Uterus (tissue), 4 donors: Measurements from ENCODE around the gene DPH6. TPM values are rescaled to one million over a fixed set of nuclear protein-coding genes. Genes with fewer than 3 reads are reported as not detected.
"Not testable (repeated sequence)": the region's sequence is repeated elsewhere in the genome, so short reads cannot be mapped to it uniquely, and the experiment has no call there.

Experiments
- DNase-seq, 2 donors: peaks; one replicate each; pipeline ENCODE4 v3.0.0-alpha.2; 2019 to 2020
- H3K27ac ChIP-seq, 2 donors: fragments of 200-600 bp; sonication (generic); 1 replicate in 1 of 2; 2 replicates in 1 of 2; pipeline ENCODE4 v1.5.1; 2016 to 2018
- H3K27me3 ChIP-seq, 2 donors: fragments of 200-600 bp; sonication (generic); one replicate each; pipeline ENCODE4 v1.5.1; 2018 to 2019; ENCODE audit warnings: control low read depth in 1 of 2
- H3K36me3 ChIP-seq, 2 donors: fragments of 200-600 bp; sonication (generic); one replicate each; pipeline ENCODE4 v1.5.1; 2019; ENCODE audit warnings: control low read depth in 1 of 2
- H3K4me1 ChIP-seq, 2 donors: fragments of 200-600 bp; sonication (generic); one replicate each; pipeline ENCODE4 v1.5.1; 2018 to 2019; ENCODE audit warnings: control low read depth in 1 of 2
- H3K4me3 ChIP-seq, 2 donors: fragments of 200-600 bp; sonication (generic); 1 replicate in 1 of 2; 2 replicates in 1 of 2; pipeline ENCODE4 v1.5.1; 2018 to 2019; ENCODE audit warnings: mild to moderate bottlenecking in 1 of 2
- H3K9me3 ChIP-seq, 2 donors: fragments of 200-600 bp; sonication (generic); one replicate each; pipeline ENCODE4 v1.5.1; 2019; ENCODE audit warnings: control low read depth in 1 of 2
- CTCF ChIP-seq, 4 experiments: fragments of 200-600 bp in 2 of 4; fragments of 450-650 bp in 2 of 4; sonication (generic) in 2 of 4; IDR thresholded peaks; one replicate each; pipeline ENCODE4 v1.5.1; 2016 to 2019; ENCODE audit warnings: antibody characterized with exemption in 4 of 4, mild to moderate bottlenecking in 2 of 4, moderate library complexity in 1 of 4
- POLR2A ChIP-seq, 2 donors: fragments of 450-650 bp; IDR thresholded peaks; one replicate each; pipeline ENCODE4 v1.6.1; 2016; ENCODE audit warnings: antibody characterized with exemption in 2 of 2, mild to moderate bottlenecking in 1 of 2, moderate library complexity in 1 of 2
- intact Hi-C: fragments of 100-400 bp; cut with DNase I; formaldehyde crosslinking; loops from one replicate; pipeline ENCODE4 v1.15.1; 2023; ENCODE audit warnings: low total_unique reads
- total RNA-seq, 4 donors: library from RNA; depleted of rRNA in 3 of 4; stranded (reverse); fragments of >200 nt in 3 of 4; gene quantifications; one replicate each; pipeline versions ENCODE4 v1.1.0 to v1.2.4, GENCODE V29; 2014 to 2023
- donor health status: DM: yes; HTN: yes; CAD: no.

Gene DPH6
- total RNA-seq, 4 donors from 2014 or later: 19.0 to 169 (median 36.2) TPM

DNA sequence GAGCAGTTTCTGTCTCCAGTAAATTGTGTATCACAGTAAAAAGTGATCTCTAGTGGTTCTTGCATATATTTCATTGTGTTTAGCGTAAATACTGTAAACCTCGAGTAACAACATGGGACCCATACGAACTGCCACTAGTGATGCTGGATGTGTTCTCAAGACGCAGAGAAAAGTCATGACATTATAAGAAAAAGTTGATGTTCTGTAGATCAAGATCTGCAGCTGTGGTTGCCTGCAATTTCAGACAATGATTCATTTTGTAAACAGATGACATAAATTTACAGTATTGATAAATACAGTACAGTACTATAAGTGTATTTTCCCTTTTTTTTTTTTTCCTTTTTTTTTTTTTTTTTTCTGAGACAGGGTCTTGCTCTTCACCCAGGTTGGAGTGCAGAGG, 100.1 kb downstream of the DPH6 start:
- Histone ChIP-seq H3K4me3 (no peak overlapping the region), H3K27me3 (no peaks in the 10 kb centered on the region), H3K4me1 (no peaks in the 10 kb centered on the region), H3K27ac (no peak overlapping the region), H3K9me3 (no peaks in the 10 kb centered on the region), H3K36me3 (no peaks in the 10 kb centered on the region)
- DNase-seq: no peak
- intact Hi-C loops: no loop called here
- TF ChIP-seq POLR2A (IDR thresholded peaks at IDR 0.05) (no peak), CTCF (IDR thresholded peaks at IDR 0.05) (no peak)

DNA sequence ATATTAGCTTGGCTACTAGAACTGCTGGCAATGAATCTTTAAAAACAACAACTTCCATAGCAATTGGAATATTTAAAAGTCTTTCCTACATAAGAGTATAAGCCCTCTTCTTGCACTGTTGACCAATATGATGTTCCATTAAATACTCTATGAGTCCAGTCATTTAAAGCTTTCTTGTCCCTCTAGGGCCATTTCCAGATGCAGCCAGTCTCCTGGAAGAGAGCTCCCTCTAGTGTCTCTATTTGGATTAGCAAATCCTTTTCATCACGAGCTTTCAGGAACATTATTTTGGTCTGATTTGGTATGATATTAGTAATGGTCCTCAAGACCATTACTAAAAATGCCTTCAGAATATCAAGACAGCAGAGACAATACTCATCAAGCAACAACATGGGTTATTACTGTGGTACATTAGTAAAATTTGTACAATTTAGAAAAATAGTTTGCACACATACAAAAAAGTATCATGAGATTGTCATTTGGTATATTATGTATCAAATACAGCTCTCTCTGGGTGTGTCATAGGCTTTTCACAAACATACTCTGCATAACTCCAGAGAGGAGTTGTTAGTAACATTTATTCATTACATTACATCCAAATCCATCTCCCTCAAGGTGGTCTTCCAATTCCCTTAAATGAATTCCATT, 101.3 kb downstream of the DPH6 start:
- Histone ChIP-seq H3K4me3 (no peak overlapping the region), H3K4me1 (no peaks in the 10 kb centered on the region), H3K36me3 (no peaks in the 10 kb centered on the region), H3K9me3 (no peaks in the 10 kb centered on the region), H3K27me3 (no peaks in the 10 kb centered on the region), H3K27ac (no peak overlapping the region)
- DNase-seq: no peak
- no peak for TF ChIP-seq POLR2A (IDR thresholded peaks at IDR 0.05)
- TF ChIP-seq CTCF (IDR thresholded peaks at IDR 0.05): peak; percentile 56 to 64 (median 60)
- intact Hi-C loops: no loop called here

DNA sequence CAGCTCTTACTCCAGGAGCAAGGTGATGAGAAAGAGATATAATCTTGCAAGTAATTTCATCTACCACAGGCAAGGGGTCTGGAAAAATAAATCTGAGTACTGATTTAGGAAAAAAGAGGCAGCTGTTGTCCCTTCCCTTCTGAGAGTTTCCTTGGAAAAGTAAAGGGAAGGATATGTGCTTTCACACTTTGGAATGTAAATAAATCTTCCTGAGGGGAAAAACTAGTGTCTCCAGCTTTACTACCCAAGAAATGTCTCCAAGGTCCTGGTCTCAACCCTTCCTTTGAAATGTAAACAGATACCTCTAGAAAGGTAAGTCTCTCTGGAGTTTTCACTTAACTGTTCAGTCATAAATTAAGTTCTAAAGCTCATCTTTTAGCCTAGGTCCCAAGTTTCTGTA, 102.6 kb downstream of the DPH6 start:
- Histone ChIP-seq H3K27ac (peak overlapping the region in 1 of 2 donors; percentile 41), H3K4me3 (no peak overlapping the region), H3K9me3 (no peaks in the 10 kb centered on the region), H3K4me1 (no peaks in the 10 kb centered on the region), H3K27me3 (no peaks in the 10 kb centered on the region), H3K36me3 (no peaks in the 10 kb centered on the region)
- DNase-seq: no peak
- TF ChIP-seq POLR2A (IDR thresholded peaks at IDR 0.05): no peak
- TF ChIP-seq CTCF (IDR thresholded peaks at IDR 0.05): no peak
- intact Hi-C loops: no loop called here

- Histone ChIP-seq H3K27ac (no peak overlapping the region), H3K4me1 (no peaks in the 10 kb centered on the region), H3K4me3 (no peak overlapping the region), H3K36me3 (no peaks in the 10 kb centered on the region), H3K9me3 (no peaks in the 10 kb centered on the region), H3K27me3 (no peaks in the 10 kb centered on the region)
- TF ChIP-seq CTCF (IDR thresholded peaks at IDR 0.05) (no peak), POLR2A (IDR thresholded peaks at IDR 0.05) (no peak)
- intact Hi-C loops: no loop called here
- no peak for DNase-seq
These were observed 103.2 kb downstream of the DPH6 start for GRCh38 chr15:35442742-35443141.

GRCh38 chr15:35441279-35441678, 104.7 kb downstream of the DPH6 start:
- DNase-seq, H3K36me3 ChIP-seq, H3K27ac ChIP-seq, intact Hi-C loops, H3K9me3 ChIP-seq, H3K4me3 ChIP-seq, H3K27me3 ChIP-seq, H3K4me1 ChIP-seq: not testable (repeated sequence)

DNA sequence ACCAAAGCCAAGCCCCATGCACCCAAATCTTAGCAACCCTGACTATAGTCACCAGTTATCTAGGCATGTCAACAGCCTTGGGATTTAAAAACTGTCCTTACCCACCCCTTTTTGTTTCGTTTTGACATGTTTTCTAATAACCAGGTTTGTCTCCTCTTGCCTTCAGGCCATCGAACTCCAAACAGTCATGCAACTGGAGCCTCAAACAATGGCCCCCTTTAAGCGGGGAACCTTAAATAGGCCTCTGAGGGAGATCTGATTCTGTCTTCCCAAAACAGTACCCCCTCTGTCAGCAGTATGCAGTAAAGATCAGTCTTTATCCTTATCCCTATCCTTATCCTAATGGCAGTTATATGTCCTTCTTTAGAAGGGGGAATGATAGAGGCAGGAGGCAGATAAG, 105.7 kb downstream of the DPH6 start:
- Histone ChIP-seq H3K27ac (no peak overlapping the region), H3K27me3 (no peaks in the 10 kb centered on the region), H3K9me3 (no peaks in the 10 kb centered on the region), H3K4me3 (no peak overlapping the region), H3K4me1 (no peaks in the 10 kb centered on the region), H3K36me3 (no peaks in the 10 kb centered on the region)
- no peak for DNase-seq
- intact Hi-C loops: no loop called here
- TF ChIP-seq POLR2A (IDR thresholded peaks at IDR 0.05): no peak
- TF ChIP-seq CTCF (IDR thresholded peaks at IDR 0.05): no peak
